HG03097 (cell line): ENCODE data around the gene SEBOX.

Experiments
- ATAC-seq: cut with Tn5 transposase; IDR thresholded peaks from one replicate; pipeline ENCODE4 v1.9.1; 2021; ENCODE audit not compliant: unreplicated experiment, low FRiP score

The SEBOX gene

DNA sequence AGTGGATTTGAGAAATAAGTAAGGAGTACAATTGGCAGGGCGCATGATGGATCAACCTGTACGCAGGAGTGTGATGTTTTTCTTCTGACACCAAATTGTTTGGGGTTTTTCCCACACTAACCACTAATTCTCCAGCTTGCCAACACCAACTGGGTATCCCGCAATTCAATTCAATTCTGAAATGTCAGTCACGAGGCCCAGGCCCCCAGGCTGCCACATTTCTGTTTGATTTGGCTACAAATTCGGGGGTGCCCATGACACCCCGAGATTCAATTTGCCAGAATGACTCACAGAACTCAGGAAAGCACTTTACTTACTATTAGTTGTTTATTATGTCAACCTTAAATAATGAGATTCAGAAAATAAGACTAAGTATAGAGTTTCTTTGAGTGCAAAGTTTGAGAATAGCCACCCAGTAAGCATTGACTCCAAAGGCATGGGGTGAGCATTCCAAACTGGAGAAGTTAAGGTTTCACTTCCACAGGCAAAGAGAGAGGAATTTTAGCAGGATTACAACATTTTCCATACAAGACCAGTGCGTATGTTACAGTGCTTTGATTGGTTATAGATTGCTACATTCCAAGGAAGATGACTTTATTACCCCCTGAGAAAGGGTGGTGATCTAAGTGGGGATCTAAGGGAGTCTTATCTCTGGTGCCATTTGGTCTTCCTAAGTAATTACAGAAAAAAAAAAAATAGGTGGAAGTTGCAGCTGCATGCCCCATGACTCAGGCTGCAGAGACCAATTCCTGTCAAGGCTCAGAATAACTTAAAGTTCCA lies 29.5 kb upstream of the SEBOX start:
- ATAC-seq, result no peak

DNA sequence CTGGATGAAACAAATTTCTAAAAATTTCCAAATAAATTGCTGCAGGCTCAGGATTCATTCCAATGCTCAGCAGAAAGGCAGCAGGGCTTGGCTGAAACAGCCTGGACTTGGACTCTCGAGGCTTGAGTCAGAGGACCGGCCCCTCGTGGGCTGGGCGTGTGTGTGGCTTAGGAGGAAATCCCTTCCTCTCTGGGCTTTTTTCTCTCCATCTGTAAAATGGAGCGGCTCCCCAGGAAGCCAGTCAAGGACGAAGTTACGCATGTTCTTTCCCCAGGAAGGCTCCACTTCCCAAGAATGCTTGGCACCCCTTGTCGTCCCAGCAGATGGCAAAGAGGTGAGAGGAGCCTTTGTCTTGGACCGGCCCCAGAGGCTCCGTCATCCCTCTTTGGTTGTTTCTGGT lies 27.5 kb upstream of the SEBOX start:
- ATAC-seq, result no peak

DNA sequence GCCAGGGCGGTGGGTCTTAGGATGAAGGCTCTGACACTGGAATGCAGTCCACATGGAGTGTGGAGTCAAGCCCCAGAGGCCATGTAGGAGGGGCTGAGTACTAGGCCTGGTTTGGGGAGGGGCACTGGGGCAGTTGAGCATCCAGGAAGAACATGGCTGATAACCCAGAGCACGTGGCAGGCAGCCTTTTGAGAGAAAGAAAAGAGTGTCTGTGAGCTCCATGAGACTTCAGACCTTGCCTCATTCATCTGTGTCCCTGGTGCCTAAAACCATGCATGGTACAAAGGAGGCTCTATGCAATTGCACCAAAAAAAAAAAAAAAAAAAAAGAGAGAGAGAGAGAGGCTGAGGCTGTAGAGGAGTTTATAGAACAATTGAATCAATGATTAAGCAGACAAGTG lies 26.4 kb upstream of the SEBOX start:
- ATAC-seq, result no peak

DNA sequence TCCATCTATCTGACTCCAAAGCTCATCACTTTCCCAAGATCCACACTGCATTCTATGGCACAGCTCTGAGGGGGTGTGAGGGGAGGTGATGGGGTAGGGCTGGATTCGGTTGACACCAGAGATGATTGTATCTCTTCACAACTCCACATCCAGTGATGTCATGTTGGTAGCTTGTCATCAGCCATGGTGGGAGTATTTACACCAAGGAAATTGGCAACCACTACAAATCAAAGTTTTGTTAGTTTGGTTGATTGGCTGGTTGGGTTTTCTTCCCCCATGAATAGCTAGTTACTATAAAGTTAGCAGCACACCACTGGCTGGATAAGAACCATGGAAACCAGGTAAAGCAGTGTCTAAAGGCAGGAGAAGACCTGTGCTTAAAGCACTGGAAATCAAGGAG lies 26.0 kb upstream of the SEBOX start:
- no peak for ATAC-seq

DNA sequence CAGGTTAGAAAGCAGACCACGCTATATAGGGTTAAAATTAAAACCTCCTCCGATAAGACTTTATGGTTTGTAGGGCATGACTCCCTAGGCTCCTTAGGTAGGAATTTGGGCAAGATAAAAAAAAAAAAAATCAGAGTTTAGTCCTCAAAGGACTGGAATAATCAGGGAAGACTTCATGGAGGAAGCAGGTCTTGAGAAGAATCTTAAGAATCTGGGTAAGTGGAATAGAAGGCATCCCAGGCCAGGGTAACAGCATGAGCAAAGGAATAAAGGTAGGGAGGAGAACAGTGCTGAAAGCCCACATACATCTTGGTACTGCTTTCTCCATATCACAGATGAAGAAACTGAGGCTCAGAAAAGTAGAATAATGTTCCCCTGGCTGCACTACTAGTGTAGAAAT lies 25.6 kb upstream of the SEBOX start:
- no peak for ATAC-seq

DNA sequence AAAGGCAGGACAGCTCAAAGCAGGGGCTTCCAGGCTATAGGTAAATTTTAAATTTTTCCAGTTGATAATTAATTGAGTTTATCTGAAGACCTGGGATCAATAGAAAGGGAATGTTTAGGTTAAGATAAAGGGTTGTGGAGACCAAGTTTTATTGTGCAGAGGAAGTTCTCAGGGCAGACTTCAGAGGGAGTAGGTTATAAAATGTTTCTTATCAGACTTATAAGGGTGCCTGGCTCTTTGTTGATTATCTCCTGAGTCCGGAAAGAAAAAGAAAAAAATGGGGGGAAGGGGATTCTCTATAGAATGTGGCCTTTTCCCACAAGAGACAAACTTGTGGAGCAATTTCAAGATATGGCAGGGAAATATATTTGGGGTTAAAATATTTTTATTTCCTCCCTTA lies 25.1 kb upstream of the SEBOX start:
- ATAC-seq, result no peak

DNA sequence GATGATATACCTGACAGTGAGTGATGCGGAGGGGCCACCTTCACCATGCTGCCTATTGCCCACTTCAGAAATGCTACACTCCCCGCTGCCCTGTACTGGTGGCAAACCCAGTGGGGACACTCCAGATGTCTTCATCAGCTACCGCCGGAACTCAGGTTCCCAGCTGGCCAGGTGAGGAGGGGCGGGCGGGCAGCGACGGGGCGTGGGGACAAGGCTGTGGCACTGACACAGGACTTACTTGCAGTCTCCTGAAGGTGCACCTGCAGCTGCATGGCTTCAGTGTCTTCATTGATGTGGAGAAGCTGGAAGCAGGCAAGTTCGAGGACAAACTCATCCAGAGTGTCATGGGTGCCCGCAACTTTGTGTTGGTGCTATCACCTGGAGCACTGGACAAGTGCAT lies 23.1 kb upstream of the SEBOX start:
- no peak for ATAC-seq

DNA sequence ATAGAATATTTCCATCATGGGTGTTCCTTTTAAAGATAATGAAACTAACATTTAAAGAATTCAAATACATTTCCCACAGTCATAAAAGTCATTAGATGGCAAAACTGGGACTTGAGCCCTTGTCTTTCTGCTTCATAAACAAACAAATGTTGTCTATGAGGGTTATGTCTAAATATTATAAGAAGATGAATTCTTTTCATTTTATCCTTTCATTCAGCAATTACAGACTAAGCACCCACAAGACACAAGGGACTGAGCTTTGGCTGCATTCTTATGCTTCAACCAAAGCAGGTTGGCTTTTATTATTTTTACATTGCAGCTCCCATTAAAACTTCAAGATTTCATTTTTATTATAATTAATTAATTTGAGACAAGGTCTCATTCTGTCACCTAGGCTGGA lies 21.4 kb upstream of the SEBOX start:
- no peak for ATAC-seq

DNA sequence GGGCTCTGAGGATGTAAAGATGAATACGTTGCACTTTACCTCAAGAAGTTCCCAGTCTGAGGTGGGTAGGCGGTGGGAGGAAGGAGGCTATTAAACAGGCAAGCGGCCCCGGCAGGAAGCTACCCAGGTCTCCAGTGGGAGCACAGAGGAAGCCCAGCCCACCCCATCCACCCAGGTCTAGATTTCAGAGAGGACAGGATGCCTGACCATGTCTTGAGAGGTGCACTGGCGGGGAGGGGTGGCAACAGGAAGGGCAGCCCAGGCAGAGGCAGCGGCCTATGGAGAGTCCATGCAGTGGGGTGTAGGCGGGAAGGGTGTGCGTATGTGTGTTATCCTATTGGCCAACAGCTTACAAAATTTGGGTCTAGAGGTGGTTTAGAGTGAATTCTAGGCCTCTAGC lies 20.4 kb upstream of the SEBOX start:
- no peak for ATAC-seq

DNA sequence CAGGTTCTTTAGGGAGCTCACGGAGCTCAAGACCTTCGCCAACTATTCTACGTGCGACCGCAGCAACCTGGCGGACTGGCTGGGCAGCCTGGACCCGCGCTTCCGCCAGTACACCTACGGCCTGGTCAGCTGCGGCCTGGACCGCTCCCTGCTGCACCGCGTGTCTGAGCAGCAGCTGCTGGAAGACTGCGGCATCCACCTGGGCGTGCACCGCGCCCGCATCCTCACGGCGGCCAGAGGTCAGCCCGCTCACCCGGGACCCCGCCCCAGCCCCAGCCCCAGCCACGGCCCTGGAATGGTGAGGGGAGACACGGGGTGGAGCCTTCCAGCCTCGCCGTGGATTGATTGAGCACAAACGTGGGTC lies 20.0 kb upstream of the SEBOX start:
- no peak for ATAC-seq

DNA sequence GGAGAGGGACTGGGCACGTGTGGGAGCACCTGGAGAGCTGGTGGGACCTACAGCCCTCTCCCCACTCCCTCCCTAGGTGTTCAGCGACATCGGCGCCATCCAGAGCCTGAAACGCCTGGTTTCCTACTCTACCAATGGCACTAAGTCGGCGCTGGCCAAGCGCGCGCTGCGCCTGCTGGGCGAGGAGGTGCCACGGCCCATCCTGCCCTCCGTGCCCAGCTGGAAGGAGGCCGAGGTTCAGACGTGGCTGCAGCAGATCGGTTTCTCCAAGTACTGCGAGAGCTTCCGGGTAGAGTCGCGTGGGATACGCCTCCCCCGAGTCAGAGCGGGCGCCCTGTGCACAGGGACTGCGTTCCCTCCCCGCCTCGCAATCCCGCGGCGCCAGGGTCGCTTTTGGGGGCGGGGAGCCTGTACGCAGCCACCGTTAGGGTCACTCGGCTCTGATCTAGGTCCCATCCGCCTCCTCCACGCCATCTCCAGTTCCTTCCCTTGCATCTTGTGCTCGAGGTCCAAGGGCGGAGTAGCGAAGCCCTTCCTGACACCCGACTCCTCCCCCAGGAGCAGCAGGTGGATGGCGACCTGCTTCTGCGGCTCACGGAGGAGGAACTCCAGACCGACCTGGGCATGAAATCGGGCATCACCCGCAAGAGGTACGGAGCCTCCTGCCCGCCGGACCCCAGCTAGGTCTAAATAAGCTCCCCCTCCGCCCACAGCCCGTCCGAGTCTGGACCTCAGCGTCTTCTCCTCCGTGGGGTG lies 19.5 kb upstream of the SEBOX start:
- ATAC-seq, result peak; percentile 63

DNA sequence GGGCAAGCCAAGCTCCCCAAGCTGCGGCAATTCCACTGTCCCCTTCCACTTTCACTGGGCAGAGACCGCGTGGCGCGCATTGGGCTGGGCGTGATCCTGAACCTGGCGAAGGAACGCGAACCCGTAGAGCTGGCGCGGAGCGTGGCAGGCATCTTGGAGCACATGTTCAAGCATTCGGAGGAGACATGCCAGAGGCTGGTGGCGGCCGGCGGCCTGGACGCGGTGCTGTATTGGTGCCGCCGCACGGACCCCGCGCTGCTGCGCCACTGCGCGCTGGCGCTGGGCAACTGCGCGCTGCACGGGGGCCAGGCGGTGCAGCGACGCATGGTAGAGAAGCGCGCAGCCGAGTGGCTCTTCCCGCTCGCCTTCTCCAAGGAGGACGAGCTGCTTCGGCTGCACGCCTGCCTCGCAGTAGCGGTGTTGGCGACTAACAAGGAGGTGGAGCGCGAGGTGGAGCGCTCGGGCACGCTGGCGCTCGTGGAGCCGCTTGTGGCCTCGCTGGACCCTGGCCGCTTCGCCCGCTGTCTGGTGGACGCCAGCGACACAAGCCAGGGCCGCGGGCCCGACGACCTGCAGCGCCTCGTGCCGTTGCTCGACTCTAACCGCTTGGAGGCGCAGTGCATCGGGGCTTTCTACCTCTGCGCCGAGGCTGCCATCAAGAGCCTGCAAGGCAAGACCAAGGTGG lies 16.3 kb upstream of the SEBOX start:
- no peak for ATAC-seq

DNA sequence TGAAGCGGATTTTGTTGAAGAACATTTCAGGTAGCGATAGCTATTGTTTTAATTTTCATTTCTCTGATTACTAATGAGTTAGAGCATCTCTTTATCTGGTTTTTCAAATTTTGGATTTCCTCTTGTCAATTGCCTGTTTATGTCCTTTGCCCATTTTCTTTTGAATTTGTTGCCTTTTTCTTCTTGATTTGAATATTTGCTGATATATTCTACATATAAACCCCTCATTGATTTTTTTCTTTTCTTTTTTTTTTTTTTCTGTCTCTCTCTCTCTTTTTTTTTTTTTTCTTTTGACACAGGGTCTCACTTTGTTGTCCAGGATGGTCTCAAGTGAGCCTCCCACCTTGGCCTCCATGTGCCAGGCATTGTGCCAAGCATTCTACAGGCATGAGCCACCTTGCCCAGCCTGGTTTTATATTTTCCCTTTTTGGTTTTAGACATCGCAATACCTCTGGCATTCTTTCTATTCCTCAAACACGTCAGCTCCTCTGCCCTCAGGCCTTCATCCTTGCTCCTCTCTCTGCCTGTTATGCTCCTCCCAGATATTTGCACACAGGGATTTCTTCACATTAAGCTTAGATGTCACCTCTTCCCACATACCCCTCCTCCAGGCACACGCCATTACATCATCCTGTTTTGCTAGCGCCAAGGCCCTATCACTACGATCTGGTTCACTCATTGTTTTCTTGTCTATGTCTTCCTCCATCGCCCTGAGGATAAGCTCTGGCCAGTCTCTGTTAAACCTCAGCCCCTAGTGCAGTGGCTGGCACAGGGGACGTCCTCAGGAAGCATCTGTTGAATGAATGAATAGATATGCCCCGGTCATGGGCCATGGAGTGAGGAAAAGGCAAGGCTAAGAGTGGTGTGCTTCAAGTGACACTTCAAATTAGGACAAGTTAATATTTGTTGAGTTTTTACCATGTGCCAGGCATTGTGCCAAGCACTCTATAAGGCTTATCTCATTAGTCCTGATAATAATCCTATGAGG lies 15.1 kb upstream of the SEBOX start:
- ATAC-seq, result no peak

DNA sequence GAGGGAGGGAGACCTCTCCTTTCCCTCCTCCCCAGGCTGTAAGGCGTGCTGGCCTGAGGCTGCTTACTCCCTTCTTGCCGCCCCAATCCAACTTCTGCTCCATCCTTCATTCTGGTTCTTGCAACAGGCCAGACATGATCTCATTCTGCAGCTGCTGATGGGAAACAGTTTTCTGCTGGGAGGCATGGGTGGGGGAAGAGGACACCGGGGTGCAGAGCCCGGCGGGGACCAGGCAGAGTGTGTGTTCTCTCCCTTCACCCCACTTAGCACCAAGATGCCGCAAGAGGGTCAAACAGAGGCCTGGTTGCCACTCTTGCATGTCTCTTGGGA lies 7.9 kb upstream of the SEBOX start:
- no peak for ATAC-seq

DNA sequence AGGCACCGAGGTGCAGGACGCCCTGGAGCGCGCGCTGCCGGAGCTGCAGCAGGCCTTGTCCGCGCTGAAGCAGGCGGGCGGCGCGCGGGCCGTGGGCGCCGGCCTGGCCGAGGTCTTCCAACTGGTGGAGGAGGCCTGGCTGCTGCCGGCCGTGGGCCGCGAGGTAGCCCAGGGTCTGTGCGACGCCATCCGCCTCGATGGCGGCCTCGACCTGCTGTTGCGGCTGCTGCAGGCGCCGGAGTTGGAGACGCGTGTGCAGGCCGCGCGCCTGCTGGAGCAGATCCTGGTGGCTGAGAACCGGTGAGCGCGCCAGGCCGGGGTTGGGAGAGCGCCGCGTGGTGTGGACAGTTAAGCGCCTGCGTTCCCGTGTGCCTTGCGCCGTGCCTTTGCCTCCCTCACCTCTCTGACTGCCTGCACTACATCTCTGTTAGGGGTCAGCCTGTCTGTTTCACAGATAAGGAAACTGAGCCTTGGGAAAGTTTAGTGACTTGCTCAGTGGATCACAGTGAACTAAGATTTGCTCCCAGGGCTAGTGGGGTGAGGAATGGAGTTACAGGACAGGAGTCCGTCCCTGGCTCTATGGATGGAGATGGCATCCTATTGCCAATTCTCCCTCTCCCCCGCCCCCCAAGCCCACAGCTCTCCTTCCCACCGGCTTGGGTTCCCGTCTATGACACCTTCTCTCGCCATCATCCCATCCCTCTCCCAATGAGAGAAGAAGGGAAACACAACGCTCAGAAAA lies 7.4 kb upstream of the SEBOX start:
- peak; percentile 13 for ATAC-seq

DNA sequence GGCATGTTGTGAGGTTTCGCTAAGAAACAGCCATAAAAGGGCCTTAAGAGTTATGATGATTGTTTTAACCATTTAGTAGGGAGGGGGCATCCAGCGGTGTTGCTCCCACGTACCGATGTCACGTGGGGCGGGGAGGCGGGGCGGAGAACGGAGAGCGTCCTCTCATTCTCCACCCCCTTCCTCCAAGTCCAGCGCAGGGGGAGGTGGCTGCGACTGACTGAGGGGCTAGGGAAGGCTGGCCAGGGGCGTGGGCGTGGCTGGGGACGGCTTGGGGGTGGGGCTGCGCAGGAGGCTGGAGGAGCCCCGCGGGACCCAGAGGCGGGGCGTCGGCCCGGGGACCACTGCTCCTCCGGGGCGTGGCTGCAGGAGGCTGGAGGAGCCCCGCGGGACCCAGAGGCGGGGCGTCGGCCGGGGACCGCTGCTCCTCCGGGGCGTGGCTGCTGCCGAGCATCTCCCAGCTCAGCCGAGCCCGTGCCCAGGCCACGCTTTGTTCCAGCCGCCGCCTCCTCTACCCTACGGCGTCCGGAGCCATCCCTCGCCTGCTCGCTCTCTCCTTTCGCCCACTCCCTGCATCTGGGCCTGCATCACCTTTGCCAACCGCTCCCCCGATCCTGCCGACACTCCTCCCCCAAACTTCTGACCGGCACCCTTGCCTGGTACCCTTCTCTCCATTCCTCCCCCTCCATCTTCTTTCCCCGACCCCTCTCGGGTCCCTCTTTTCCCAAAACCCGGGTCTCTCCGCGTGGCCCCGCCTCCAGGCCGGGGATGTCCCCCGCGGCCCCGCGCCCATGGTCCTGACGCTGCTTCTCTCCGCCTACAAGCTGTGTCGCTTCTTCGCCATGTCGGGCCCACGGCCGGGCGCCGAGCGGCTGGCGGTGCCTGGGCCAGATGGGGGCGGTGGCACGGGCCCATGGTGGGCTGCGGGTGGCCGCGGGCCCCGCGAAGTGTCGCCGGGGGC lies 6.5 kb upstream of the SEBOX start, which contains the start of gene SARM1:
Gene SARM1 (plus strand): TSS at position 450 of the 958 bp plus-strand sequence. CDS start 339 bp downstream, at position 789.
- peak; percentile 72 for ATAC-seq

DNA sequence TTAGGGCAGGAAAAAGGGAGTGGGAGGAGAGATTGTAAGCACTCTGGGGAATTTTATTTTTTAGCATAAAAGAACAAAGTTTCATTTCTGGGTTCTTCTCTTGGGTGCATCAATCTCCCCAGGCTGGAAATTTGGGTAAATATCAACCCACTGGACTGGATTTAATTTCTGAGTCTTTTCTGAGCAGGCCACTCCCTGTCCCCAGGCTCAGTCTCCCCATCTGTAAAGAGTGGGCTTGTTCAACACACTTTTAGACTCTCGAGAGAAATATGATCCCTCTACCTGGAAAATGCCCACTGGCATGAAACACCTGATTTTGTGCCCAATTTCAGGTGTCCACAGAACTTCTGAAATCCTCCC lies 5.7 kb upstream of the SEBOX start:
- ATAC-seq, result no peak

DNA sequence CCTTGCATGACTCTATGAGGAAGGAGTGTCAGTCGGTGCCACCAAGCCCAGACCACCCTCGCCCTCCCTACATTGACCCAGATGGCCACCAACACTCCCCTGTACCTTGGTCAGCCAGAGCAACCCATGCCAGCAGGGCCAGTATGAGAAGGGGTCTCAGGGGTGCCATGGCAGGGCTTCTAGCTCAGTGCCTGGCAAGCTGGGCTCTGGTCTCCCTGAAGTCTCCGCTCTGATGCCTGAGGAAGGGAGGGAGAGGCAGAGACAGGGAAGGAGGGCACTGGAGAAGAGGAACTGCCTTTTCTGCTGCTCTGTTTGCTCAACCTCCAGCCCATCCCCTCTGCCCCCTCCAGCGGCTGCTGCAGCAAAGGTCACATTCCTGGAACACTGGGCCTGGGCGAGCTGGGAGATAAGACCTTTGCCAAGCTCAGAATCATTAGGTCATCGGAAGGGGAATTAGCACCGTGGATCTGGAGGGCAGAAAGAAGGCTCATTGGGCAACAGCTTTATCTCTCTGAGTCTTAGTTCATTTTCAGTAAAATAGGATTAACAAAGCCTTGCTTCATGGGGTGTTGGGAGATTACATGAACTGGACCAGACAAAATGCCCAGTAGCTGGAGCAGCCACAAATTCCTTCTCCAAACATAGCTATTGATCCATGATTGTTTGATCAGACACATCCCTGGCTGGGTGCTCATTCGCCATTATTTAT lies 5.2 kb upstream of the SEBOX start, which contains the start of gene VTN:
Gene VTN (minus strand): TSS at position 273 of the 709 bp plus-strand sequence. CDS start 104 bp downstream, at position 169.
- ATAC-seq, result no peak
